Astrocyte of the spinal cord (primary cell): ENCODE results near the gene PHC2.

Experiments
- DNase-seq: peaks from one replicate; pipeline ENCODE4 v3.0.0; 2011; ENCODE audit warnings: low read depth, low spot score
- H3K4me3 ChIP-seq: 2 replicates; pipeline ENCODE4 v1.5.1; 2011; ENCODE audit warnings: low read depth, mild to moderate bottlenecking, low read length, moderate library complexity
- CTCF ChIP-seq: IDR thresholded peaks from 2 replicates; pipeline ENCODE4 v1.5.1; 2012; ENCODE audit warnings: low read depth, mild to moderate bottlenecking, low read length, inconsistent platforms
- in situ Hi-C: cut with HindIII; loops from 2 replicates; pipeline ENCODE4 v1.10.0; 2017; ENCODE audit warnings: low sequenced_read_pairs

The PHC2 gene

DNA sequence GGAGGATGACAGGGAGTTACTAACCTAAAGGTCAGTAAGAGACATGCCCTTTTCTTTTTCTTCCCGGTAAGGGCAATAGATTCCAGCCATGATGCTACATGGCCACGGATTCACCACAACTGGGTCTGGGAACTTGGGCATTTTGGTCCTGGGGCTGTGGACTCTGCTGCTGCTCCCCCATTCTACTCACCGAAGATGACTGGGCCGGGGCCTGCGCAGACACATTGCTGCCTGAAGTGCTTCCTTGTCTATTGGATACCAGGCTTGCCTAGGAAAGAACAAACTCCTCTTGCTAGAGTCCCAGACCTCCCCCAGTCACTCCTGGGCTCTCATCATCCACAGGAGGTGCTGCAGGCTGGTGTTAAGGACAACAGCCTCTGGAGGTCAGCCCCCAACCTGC lies 60.1 kb downstream of the PHC2 start:
- no peak overlapping the region for H3K4me3 ChIP-seq
- no peak for DNase-seq
- no peak for TF ChIP-seq CTCF
- in situ Hi-C loops = no loop called here

DNA sequence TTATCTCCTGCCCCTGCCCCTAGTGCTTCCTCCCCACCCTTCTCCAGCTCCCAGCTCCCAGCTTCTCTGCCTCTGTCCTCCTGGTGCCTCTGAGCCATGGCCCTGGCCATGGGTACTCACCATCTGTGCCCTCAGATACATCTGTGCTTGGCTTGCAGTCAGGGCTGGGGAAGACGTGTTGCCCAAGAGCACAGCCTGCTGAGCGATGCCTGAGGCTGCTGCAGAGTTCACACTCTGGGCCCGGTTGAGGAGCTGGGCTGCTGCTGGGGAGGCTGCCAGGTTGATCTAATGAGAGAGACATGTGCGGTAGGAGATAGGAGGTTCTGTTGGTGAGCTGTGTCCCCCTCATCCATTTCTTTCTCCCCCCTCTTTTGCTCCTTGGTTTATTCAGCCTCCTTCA lies 60.6 kb downstream of the PHC2 start:
- in situ Hi-C loops = no loop called here
- DNase-seq = no peak
- no peak for TF ChIP-seq CTCF
- no peak overlapping the region for H3K4me3 ChIP-seq

GRCh38 chr1:33369764-33370163 lies 61.1 kb downstream of the PHC2 start:
- H3K4me3 ChIP-seq = no peak overlapping the region
- in situ Hi-C loops = no loop called here
- no peak for TF ChIP-seq CTCF
- no peak for DNase-seq

DNA sequence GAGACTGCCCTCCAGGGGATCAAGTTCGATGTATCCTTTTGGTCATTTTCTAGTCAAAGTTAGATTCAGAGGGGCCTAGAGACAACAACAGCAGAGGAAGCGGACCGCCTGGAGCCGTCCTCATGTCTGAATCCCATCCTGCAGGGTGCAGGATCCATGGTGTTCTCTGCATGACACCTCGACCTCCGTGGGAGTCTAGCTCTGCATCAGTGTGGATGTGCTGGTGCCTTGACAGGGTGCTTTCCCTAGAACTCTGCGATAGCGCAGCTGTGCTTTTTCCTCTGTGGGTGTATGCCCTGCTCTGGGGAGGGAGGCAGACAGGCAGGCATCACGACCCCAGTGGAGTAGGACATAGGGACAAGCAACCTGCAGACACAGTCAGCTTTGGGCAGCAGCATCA lies 61.8 kb downstream of the PHC2 start:
- TF ChIP-seq CTCF = no peak
- H3K4me3 ChIP-seq = no peak overlapping the region
- DNase-seq = no peak
- in situ Hi-C loops = no loop called here

- DNase-seq = no peak
- no peak for TF ChIP-seq CTCF
- in situ Hi-C loops = no loop called here
- H3K4me3 ChIP-seq = no peak overlapping the region
Measured at GRCh38 chr1:33368431-33368830, 62.5 kb downstream of the PHC2 start.

DNA sequence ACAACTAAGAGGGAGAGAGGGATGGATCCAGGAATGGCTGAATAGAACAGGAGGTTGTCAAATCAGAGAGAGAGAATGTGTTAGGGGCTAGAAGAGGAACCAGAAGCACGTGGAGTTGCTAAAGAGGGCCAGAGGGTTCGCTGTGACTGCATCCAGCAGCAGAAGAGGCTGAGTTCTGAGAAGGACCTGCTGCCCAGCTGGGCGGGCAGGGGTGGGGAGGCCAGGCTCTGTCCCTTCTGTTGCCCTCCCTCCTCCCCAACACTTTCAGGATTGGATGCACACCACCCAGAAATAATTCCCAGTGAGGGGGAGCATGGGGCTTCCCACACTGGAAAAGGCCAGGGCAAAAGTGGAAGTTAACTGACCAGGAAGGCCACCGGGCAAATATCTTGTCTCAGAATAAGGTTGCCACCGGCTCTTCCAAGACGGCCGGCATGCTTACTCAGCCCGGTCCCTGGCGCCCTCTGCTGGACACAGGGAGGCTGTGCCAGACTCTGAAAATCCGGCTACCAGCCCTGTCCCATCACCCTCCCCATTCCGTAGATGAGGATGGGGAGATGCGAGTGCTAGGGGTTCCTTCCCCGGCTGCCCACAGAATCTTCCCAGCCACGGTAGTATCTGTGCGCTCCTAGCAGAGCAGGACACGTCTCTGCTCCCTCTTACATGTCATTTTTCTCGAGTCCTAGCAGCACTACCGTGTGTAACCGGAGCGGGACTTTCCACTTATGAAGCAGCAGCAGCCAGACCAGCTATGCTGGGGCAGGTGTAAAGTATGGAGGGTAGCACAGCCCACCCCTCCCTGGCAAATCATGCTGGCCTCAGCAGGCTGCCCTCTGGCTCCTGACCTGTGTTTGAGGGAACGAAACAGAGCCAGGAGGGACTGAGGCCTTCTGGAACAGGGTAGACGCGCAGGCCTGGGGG lies 63.1 kb downstream of the PHC2 start:
- no peak overlapping the region for H3K4me3 ChIP-seq
- in situ Hi-C loops = no loop called here
- DNase-seq = peak; percentile 81
- peak; percentile 96 for TF ChIP-seq CTCF
